HFFc6 (cell line): ENCODE measurements around the gene MPP4. TPM values are rescaled to one million over a fixed set of nuclear protein-coding genes. Genes with fewer than 3 reads are reported as not detected.
A peak's percentile ranks its signal among the peaks of the same experiment; 100 is the strongest.

Experiments
- DNase-seq: peaks from one replicate; pipeline ENCODE4 v3.0.0-alpha.2; 2018
- H3K27ac Mint-ChIP-seq: 2 replicates; pipeline ENCODE4 v1.8.0; 2020; ENCODE audit warnings: mild to moderate bottlenecking, mixed read lengths
- H3K27me3 Mint-ChIP-seq: 2 replicates; pipeline ENCODE4 v1.8.0; 2021; ENCODE audit warnings: mild to moderate bottlenecking, moderate library complexity, mixed read lengths; ENCODE audit not compliant: insufficient read depth
- H3K36me3 Mint-ChIP-seq: 2 replicates; pipeline ENCODE4 v1.8.0; 2021; ENCODE audit warnings: low read depth, mixed read lengths
- H3K4me1 Mint-ChIP-seq: 2 replicates; pipeline ENCODE4 v1.8.0; 2020; ENCODE audit warnings: low read depth, mixed read lengths
- H3K4me3 Mint-ChIP-seq: 2 replicates; pipeline ENCODE4 v1.8.0; 2020; ENCODE audit warnings: mild to moderate bottlenecking, moderate library complexity, mixed read lengths
- H3K9me3 Mint-ChIP-seq: 2 replicates; pipeline ENCODE4 v1.8.0; 2020; ENCODE audit warnings: mild to moderate bottlenecking, mixed read lengths
- CTCF ChIP-seq: fragments of 200-600 bp; sonication (generic); IDR thresholded peaks from 2 replicates; pipeline ENCODE4 v1.5.0; 2021; ENCODE audit warnings: antibody characterized with exemption, mild to moderate bottlenecking
- total RNA-seq, 6 experiments: library from RNA; stranded (reverse); fragmentation: NEBNext Ultra II Directional; extraction: Animal tissue kit (Norgen Biotek cat#: 25700); gene quantifications; 2 replicates in 1 of 6; 3 replicates in 5 of 6; pipeline ENCODE4 v1.2.3, GENCODE V29; 2021

Gene MPP4
- total RNA-seq, 6 experiments from 2014 or later: 2.7 to 6.7 (median 3.7) TPM

DNA sequence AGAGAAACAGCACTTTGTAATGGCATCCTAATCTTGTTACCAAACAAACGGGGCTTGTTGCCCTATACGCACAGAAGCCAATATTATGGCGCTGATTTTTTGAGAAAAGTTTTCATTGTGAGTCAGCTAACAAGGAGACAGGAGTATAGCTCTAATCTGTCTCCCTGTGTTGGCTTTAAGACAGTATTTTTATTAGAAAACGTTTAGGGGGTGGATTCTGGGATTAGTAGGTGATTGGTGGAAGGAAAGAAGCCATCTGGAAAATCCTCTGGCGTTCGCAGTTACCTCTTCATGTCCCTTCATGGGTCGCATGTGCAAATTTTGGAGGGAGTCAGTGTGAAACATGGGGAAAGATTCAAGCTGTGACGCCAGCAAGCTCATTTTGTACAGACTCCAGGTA is 54.4 kb downstream of the MPP4 start:
- H3K9me3 Mint-ChIP-seq: no peaks in the 10 kb centered on the region
- H3K27ac Mint-ChIP-seq: peak overlapping the region; percentile 98
- peaks cover 8% of the 10 kb centered on the region for H3K36me3 Mint-ChIP-seq
- H3K4me1 Mint-ChIP-seq: peaks cover 52% of the 10 kb centered on the region
- peak overlapping the region; percentile 98 for H3K4me3 Mint-ChIP-seq
- no peaks in the 10 kb centered on the region; the same call in 1 of the 2 replicates for H3K27me3 Mint-ChIP-seq
- no peak for TF ChIP-seq CTCF
- DNase-seq: no peak

GRCh38 chr2:201643216-201643890 is 55.1 kb downstream of the MPP4 start, which contains the start of gene TMEM237:
TSS of gene TMEM237 (minus strand) at chr2:201643503. CDS start at chr2:201643400, 103 bp downstream.
- Mint-ChIP-seq H3K36me3 (peaks cover 15% of the 10 kb centered on the region), H3K4me1 (peaks cover 59% of the 10 kb centered on the region), H3K9me3 (no peaks in the 10 kb centered on the region), H3K27ac (peak within 1 kb of the TSS; percentile 98), H3K4me3 (peak within 1 kb of the TSS; percentile 98), H3K27me3 (no peaks in the 10 kb centered on the region; the same call in 1 of the 2 replicates)
- DNase-seq: no peak
- 0 out of 2 replicates have a peak, but pooled peaks have one; percentile 17 for TF ChIP-seq CTCF

- no peak; the same call in 1 of the 2 replicates for TF ChIP-seq CTCF
- no peaks in the 10 kb centered on the region for H3K9me3 Mint-ChIP-seq
- H3K4me1 Mint-ChIP-seq: peaks cover 65% of the 10 kb centered on the region
- DNase-seq: peak; percentile 75
- no peaks in the 10 kb centered on the region; the same call in 1 of the 2 replicates for H3K27me3 Mint-ChIP-seq
- H3K27ac Mint-ChIP-seq: peak overlapping the region; percentile 98
- H3K4me3 Mint-ChIP-seq: peak overlapping the region; percentile 98
- H3K36me3 Mint-ChIP-seq: peaks cover 21% of the 10 kb centered on the region
Observed at GRCh38 chr2:201642579-201643215, 55.7 kb downstream of the MPP4 start.

DNA sequence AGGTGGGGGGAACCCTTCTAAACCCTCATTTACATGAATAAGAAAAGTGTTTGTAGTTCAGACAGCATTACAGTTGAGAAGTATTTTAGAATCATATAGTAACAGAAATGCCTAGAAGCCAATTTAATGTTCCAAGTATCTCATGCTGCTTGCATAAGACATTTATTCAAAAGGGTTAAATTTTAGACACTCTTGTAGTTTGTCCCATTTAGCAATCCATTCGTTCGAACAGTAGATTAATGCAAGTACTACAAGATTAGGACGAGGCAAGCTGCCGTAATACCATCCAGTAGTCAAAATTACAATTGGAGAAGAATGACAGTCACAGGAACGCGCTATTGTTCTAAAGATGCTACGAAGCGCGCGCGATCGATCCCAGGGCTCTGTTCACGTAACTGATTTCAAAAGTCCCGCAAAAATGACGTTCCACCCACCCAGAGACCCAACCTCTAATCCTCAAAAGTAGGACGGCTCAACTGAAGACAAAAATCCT is 56.3 kb downstream of the MPP4 start:
- DNase-seq: no peak
- TF ChIP-seq CTCF: no peak
- Mint-ChIP-seq H3K4me3 (peak overlapping the region; percentile 98), H3K27ac (peak overlapping the region; percentile 98), H3K27me3 (no peaks in the 10 kb centered on the region; the same call in 1 of the 2 replicates), H3K4me1 (peaks cover 65% of the 10 kb centered on the region), H3K9me3 (no peaks in the 10 kb centered on the region), H3K36me3 (peaks cover 24% of the 10 kb centered on the region)

- no peaks in the 10 kb centered on the region for H3K9me3 Mint-ChIP-seq
- no peaks in the 10 kb centered on the region; the same call in none of the 2 replicates for H3K27me3 Mint-ChIP-seq
- no peak for TF ChIP-seq CTCF
- H3K27ac Mint-ChIP-seq: peak overlapping the region; percentile 64; the same call in 1 of the 2 replicates
- DNase-seq: no peak
- H3K36me3 Mint-ChIP-seq: peaks cover 47% of the 10 kb centered on the region
- H3K4me3 Mint-ChIP-seq: no peak overlapping the region
- H3K4me1 Mint-ChIP-seq: peaks cover 56% of the 10 kb centered on the region
Observed at GRCh38 chr2:201639205-201639604, 59.2 kb downstream of the MPP4 start.
